Activated T-helper 17 cell treated with anti-CD3 and anti-CD28 coated beads, Interleukin-2, amount 50 U/mL, for 72 hours (primary cell): ENCODE data around the gene CRYBA1. TPM values are rescaled to one million over a fixed set of nuclear protein-coding genes. Genes with fewer than 3 reads are reported as not detected.
"Not testable (repeated sequence)": the region's sequence is repeated elsewhere in the genome, so short reads cannot be mapped to it uniquely, and the experiment has no call there.

Source experiments
- ATAC-seq: fragments of 150-1000 bp; cut with Tn5 transposase; replicated peaks from 2 replicates; pipeline ENCODE4 v1.10.0; 2021; ENCODE audit warnings: mild to moderate bottlenecking, moderate library complexity
- H3K27ac Mint-ChIP-seq: one replicate; pipeline ENCODE4 v1.8.0; 2022; ENCODE audit warnings: mixed read lengths
- H3K27me3 Mint-ChIP-seq: one replicate; pipeline ENCODE4 v1.8.0; 2022; ENCODE audit warnings: mixed read lengths
- H3K36me3 Mint-ChIP-seq: one replicate; pipeline ENCODE4 v1.8.0; 2022; ENCODE audit warnings: low read depth, mild to moderate bottlenecking, mixed read lengths
- H3K4me1 Mint-ChIP-seq: one replicate; pipeline ENCODE4 v1.8.0; 2022; ENCODE audit warnings: mixed read lengths
- H3K4me3 Mint-ChIP-seq: one replicate; pipeline ENCODE4 v1.8.0; 2022; ENCODE audit warnings: mild to moderate bottlenecking, mixed read lengths
- H3K9me3 Mint-ChIP-seq: one replicate; pipeline ENCODE4 v1.8.0; 2022; ENCODE audit warnings: mixed read lengths
- total RNA-seq, 2 donors: library from RNA; stranded (reverse); gene quantifications; one replicate each; pipeline ENCODE4 v1.2.3, GENCODE V29; 2022

CRYBA1 gene, protein sequence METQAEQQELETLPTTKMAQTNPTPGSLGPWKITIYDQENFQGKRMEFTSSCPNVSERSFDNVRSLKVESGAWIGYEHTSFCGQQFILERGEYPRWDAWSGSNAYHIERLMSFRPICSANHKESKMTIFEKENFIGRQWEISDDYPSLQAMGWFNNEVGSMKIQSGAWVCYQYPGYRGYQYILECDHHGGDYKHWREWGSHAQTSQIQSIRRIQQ
- total RNA-seq = not detected

DNA sequence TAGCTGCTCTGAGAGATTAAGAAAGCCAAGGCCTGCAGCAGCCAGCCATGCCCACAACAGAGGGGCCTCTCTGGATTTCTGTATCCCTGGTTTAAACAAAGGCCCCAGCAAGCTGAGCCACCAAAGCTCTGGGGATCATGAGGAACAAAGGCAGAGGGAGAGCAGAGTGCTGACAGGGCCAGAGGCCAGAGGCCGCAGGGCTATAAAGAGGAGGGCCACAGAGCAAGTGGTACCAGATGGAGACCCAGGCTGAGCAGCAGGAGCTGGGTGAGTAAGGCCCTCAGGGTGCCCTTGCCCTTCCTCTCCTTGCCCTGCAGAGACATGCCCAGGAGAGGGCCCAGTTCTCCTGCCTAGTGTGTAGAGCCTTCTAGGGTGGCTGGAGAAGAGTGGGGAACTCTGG lies at the start of gene CRYBA1:
Gene CRYBA1, plus strand, starts transcription at position 232 of the 400 bp plus-strand sequence. Its CDS starts 5 bp downstream, at position 237.
- no peaks in the 10 kb centered on the region for H3K4me1 Mint-ChIP-seq
- no peak within 1 kb of the TSS for H3K27ac Mint-ChIP-seq
- H3K27me3 Mint-ChIP-seq = no peaks in the 10 kb centered on the region
- no peak for ATAC-seq
- no peaks in the 10 kb centered on the region for H3K9me3 Mint-ChIP-seq
- no peak within 1 kb of the TSS for H3K4me3 Mint-ChIP-seq
- no peaks in the 10 kb centered on the region for H3K36me3 Mint-ChIP-seq

DNA sequence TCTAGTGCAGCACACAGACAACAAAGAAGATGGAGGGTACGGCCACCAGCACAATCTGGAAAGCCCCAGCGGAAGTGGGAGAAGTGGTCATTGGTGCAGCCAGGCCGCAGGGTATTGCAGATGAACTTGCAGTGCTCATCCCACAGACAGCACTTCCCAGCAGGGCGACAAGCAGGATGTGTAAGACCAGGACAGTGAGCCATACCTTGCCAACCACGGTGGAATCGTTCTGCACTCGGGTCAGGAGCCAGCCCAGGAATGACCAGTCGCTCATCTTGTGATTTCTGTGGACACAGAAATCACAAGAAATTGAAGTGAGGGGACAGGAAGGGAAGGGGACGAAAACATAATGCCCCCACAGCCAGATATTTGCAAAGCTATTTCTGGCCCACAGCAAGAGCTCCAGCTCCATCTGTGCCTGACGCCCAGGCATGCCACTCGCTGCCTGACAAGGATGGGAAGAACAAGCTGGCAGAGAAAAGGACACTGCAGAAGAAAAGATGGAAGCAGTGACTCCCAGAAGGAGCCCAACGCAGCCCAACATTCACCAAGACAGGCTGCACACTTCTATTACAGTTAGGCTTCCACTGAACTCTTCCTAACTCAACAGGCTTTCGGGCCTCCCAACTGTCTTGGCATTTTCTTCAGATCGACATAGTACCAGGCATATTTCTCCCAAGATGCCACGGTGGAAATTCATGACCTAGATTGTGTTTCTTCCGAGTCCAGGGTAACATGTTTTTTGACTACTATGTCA lies 49.0 kb upstream of the CRYBA1 start:
- no peaks in the 10 kb centered on the region for H3K9me3 Mint-ChIP-seq
- ATAC-seq = no peak
- no peaks in the 10 kb centered on the region for H3K4me1 Mint-ChIP-seq
- peaks cover 7% of the 10 kb centered on the region for H3K27me3 Mint-ChIP-seq
- no peak overlapping the region for H3K27ac Mint-ChIP-seq
- no peaks in the 10 kb centered on the region for H3K36me3 Mint-ChIP-seq
- no peak overlapping the region for H3K4me3 Mint-ChIP-seq

DNA sequence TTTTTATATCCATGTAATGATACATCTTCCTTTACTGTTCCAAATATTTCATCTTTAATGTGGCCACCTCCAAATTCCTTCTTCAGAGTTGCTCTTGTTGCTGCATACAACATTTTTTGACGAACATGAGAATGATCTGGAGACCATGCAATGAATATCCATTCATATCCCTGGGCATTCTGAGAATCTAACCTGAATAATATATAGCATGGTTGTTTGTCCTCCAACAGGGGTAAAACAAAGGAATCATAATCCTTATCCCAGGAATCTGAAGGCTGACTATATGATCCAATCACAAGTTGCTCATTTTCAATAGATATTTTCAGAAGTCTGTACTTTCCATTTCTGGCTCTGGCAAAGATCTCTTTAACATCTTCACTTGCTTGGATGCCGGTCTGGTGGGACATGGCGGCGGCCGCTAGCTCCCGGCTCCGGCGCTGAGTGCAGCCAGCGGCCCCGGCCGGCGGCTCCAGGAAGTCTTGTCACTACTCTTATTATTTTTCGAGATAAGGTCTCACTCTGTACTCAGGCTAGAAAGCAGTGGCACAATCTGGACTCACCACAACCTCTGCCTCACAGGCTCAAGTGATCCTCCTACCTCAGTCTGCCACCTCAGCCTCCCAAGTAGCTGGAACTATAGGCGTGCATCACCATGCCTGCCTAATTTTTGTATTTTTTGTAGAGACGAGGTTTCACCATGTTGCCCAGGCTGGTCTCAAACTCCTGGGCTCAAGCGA lies 42.4 kb upstream of the CRYBA1 start:
- not testable (repeated sequence) for H3K27me3 Mint-ChIP-seq, ATAC-seq, H3K4me3 Mint-ChIP-seq, H3K36me3 Mint-ChIP-seq, H3K4me1 Mint-ChIP-seq, H3K9me3 Mint-ChIP-seq, H3K27ac Mint-ChIP-seq

DNA sequence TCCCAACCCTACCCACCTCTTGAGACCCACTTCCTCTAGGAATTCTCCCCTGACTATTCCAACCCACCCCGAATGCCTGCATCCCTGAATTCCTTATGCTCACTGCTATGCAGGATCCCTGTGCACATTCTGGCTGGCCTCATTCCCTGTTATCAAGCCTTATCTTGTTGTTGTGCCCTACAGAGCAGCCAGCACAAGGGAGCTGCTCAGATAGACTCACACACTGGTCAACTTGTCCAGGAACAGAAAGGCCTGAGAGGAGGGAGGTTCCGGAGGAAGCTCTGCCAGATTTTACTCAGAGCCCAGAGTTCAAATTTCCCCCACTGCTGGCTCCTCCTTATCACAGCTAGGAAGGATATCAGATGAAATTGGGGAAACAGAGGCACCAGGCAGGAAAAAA lies 41.6 kb upstream of the CRYBA1 start:
- no peak overlapping the region for H3K27ac Mint-ChIP-seq
- peaks cover 7% of the 10 kb centered on the region for H3K27me3 Mint-ChIP-seq
- no peaks in the 10 kb centered on the region for H3K9me3 Mint-ChIP-seq
- no peak for ATAC-seq
- H3K4me3 Mint-ChIP-seq = no peak overlapping the region
- H3K4me1 Mint-ChIP-seq = no peaks in the 10 kb centered on the region
- H3K36me3 Mint-ChIP-seq = no peaks in the 10 kb centered on the region

DNA sequence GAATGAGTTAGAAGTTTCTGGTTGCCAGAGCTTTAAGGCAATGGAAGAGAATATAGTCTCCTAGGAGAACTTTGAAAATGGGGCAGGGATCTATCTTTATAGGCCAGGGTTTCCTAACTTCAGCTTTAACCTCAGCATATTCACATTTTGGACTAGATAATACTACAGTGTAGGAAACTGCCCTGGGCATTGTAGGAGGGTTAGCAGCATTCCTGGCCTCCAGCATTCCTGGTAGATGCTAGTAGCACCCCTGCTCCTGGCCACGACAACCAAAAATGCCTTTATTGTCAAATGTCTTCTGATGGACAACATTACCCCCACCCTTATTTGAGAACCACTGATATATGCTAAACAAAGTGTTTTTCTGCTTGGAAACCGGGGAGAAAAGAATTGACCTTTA lies 38.7 kb upstream of the CRYBA1 start:
- no peak overlapping the region for H3K4me3 Mint-ChIP-seq

DNA sequence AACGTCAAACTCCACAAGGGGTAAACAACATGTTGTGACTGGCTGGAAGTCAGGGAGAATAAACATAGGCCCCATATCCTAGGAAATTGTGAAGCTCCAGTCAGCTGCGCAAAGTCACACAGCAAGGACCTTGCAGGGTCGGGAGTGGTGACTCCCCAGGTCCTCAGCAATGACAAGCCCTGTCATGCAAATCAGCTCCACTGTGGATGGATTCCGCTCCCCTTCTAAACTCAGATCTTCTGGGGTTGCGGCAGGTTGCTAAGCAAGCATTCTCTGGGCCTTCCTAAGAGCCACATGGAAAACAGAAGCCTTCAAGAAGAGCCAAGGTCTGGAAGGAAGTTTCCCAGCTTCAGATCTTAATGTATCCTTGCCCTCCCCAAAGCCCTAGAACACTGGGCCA lies 37.6 kb upstream of the CRYBA1 start:
- Mint-ChIP-seq H3K9me3 (no peaks in the 10 kb centered on the region), H3K4me3 (no peak overlapping the region), H3K4me1 (no peaks in the 10 kb centered on the region), H3K27me3 (peaks cover 6% of the 10 kb centered on the region), H3K27ac (no peak overlapping the region), H3K36me3 (no peaks in the 10 kb centered on the region)
- ATAC-seq = no peak

More for the DNA sequence above, 38.7 kb upstream of the CRYBA1 start:
- no peak for ATAC-seq
- no peaks in the 10 kb centered on the region for H3K36me3 Mint-ChIP-seq
- no peak overlapping the region for H3K27ac Mint-ChIP-seq
- H3K27me3 Mint-ChIP-seq = peaks cover 7% of the 10 kb centered on the region
- H3K9me3 Mint-ChIP-seq = no peaks in the 10 kb centered on the region
- H3K4me1 Mint-ChIP-seq = no peaks in the 10 kb centered on the region

DNA sequence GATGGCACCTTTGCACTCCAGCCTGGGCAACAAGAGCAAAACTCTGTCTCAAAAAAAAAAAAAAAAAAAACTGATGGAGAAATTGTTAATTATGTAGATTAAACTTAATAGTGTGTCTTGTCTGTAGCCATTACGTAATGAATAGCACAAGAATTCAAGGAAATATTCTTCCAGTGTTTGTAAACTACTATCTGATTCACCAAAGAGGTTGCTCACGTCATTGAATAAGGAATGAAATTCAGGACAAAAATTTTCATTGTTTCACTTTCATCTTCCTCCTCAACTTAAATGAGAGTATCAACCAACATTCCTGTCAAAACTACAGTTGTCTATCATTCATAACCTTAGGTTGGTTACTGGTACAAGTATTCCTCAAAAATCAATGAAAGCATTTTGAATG lies 35.8 kb upstream of the CRYBA1 start:
- ATAC-seq = no peak
- no peaks in the 10 kb centered on the region for H3K9me3 Mint-ChIP-seq
- H3K27ac Mint-ChIP-seq = no peak overlapping the region
- H3K27me3 Mint-ChIP-seq = no peaks in the 10 kb centered on the region
- H3K4me3 Mint-ChIP-seq = no peak overlapping the region
- H3K4me1 Mint-ChIP-seq = no peaks in the 10 kb centered on the region
- no peaks in the 10 kb centered on the region for H3K36me3 Mint-ChIP-seq

DNA sequence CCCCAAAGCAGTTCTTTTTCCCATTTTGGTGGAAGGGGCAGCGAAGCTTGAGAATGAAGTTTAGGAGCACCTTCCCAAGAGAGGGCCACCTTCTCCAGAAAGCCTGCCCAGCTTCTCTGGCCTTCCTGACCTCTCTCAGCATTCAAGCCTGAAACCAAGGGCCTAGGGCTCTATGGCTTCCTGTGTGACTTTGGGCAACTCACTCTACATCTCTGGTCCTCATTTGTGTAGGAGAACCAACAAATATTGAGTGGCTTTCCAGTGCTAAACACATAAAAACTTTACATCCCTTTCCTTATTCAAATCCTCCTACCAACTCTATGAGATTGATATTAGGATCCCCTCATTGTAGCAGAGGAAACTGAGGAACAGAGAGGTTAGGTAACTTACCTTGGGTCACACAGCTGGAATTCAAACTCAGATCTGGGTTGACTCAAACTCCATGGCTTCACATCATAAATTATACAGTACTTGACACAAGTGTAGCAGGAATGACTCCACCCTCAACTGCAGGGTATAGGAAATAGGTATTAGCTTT lies 34.5 kb upstream of the CRYBA1 start:
- Mint-ChIP-seq H3K36me3 (no peaks in the 10 kb centered on the region), H3K4me3 (no peak overlapping the region), H3K9me3 (no peaks in the 10 kb centered on the region), H3K27me3 (no peaks in the 10 kb centered on the region), H3K4me1 (no peaks in the 10 kb centered on the region), H3K27ac (no peak overlapping the region)
- ATAC-seq = no peak

DNA sequence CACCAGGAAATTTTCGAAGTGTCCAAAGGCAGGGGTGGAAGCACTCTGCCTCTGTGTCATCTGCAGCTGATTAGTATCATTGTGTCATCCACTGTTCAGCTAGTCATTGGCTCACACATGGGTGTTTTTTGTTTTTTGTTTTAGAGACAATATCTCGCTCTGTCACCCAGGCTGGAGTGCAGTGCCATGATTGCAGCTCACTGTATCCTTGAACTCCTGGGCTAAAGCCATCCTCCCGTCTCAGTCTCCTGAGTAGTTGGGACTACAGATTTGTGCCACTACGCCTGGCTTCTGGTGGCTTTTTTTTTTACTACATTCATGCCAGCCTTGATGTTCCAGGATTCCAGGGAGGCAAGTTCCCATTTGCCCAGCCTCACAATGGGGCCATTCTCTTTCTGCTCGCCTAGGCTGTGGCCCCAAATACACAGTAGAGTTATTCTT lies 34.0 kb upstream of the CRYBA1 start:
- no peaks in the 10 kb centered on the region for H3K36me3 Mint-ChIP-seq
- no peak for ATAC-seq
- H3K27ac Mint-ChIP-seq = no peak overlapping the region
- H3K4me3 Mint-ChIP-seq = no peak overlapping the region
- H3K4me1 Mint-ChIP-seq = no peaks in the 10 kb centered on the region
- H3K9me3 Mint-ChIP-seq = no peaks in the 10 kb centered on the region
- no peaks in the 10 kb centered on the region for H3K27me3 Mint-ChIP-seq

DNA sequence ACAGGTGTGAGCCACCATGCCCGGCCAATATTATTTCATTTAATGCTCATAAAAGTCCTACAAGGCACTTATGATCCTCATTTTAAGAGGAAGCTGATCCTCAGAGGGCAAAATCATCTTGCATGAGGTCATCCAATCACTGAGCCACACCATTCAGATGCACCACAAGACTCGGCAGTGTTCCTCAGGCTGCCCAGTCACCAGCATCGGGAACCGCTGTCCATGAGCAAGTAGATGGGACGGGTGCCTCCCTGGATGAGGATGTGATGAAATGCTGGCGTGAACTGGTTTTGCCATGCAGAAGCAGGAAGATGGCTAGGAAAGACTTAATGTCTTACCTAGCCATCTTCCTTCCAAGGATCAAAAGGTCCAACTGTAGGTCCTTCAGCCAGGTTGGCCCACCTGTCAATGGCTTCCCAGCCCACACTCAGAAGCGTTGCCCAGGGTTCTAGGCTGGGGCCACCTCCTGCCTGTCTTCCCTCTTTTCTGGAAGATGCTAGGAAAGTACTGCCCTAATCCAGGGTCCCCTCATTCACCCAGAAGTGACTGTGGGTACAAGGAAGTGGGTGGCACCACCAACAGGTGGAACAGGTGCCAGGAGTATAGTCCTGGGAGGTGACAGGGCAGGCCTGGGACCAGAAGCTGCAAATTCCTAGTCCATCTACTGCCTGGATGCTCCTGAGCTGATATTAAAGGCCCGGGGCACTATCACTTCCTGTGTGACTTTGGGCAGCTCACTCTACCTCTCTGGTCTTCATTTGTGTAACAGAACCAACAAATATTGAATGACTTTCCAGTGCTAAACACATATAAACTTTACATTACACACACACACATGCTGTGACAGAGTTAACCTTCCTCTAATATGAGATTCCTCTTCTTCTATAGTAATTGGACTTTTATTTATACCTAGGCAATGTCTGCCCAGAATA lies 32.2 kb upstream of the CRYBA1 start:
- no peak overlapping the region for H3K27ac Mint-ChIP-seq
- no peak for ATAC-seq
- H3K27me3 Mint-ChIP-seq = no peaks in the 10 kb centered on the region
- no peaks in the 10 kb centered on the region for H3K36me3 Mint-ChIP-seq
- H3K4me1 Mint-ChIP-seq = peaks cover 1% of the 10 kb centered on the region
- H3K4me3 Mint-ChIP-seq = no peak overlapping the region
- H3K9me3 Mint-ChIP-seq = no peaks in the 10 kb centered on the region

DNA sequence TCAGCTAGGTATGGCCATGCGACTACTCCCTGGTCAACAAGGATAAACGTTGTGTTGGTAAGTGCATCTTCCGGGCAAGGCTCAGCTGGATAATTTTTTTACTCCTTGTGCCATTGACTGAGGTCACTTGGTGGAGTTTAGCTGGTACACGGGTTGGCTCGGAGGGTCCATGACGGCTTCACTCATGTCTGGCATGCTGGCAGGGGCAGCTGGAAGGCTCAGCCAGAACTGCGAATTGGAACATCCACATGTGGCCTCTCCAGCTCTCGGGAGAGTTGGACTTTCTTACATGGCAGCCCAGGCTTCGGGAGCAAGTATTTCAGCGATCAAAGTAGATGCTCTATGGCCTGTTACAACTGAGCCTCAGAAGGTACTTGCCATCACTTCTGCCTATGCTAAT lies 31.5 kb upstream of the CRYBA1 start:
- peaks cover 5% of the 10 kb centered on the region for H3K4me1 Mint-ChIP-seq
- H3K27me3 Mint-ChIP-seq = no peaks in the 10 kb centered on the region
- H3K4me3 Mint-ChIP-seq = no peak overlapping the region
- ATAC-seq = no peak
- H3K9me3 Mint-ChIP-seq = no peaks in the 10 kb centered on the region
- H3K36me3 Mint-ChIP-seq = no peaks in the 10 kb centered on the region
- no peak overlapping the region for H3K27ac Mint-ChIP-seq

DNA sequence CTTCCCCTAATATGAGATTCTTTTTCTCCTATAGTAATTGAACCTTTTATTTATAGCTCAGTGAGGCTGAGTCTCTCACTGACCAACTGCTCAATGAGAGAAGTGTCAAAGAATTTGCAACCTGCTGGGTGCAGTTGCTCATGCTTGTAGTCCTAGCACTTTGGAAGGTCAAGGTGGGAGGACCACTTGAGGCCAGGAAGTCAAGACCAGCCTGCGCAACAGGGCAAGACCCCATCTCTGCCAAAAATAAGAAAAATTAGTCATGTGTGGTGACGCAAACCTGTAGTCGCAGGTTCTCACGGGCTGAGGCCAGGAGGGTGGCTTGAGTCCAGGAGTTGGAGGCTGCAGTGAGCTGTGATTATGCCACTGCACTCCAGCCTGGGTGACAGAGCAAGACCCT lies 30.9 kb upstream of the CRYBA1 start:
- no peak overlapping the region for H3K4me3 Mint-ChIP-seq
- no peaks in the 10 kb centered on the region for H3K9me3 Mint-ChIP-seq
- no peaks in the 10 kb centered on the region for H3K36me3 Mint-ChIP-seq
- peaks cover 5% of the 10 kb centered on the region for H3K4me1 Mint-ChIP-seq
- no peak for ATAC-seq
- no peak overlapping the region for H3K27ac Mint-ChIP-seq
- no peaks in the 10 kb centered on the region for H3K27me3 Mint-ChIP-seq

DNA sequence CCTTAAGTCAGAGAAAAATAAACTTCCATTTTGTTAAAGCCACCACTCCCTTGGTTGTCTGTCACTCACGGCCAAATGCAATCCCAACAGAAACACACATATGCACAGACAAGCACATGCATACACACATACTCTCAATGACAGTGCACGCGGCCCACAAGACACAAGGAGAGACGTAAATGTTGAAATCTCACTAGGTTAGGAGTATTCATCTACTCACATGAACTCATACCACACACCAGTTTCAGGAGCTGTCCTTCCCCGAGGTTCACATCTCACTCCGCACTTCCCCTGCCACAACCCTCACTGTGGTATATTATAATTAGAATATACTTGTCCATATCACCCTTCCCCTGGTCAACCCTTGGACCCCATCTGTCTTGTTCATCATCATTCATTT lies 30.5 kb upstream of the CRYBA1 start:
- Mint-ChIP-seq H3K36me3 (no peaks in the 10 kb centered on the region), H3K4me3 (no peak overlapping the region), H3K4me1 (peaks cover 5% of the 10 kb centered on the region), H3K9me3 (no peaks in the 10 kb centered on the region), H3K27me3 (no peaks in the 10 kb centered on the region), H3K27ac (no peak overlapping the region)
- no peak for ATAC-seq

DNA sequence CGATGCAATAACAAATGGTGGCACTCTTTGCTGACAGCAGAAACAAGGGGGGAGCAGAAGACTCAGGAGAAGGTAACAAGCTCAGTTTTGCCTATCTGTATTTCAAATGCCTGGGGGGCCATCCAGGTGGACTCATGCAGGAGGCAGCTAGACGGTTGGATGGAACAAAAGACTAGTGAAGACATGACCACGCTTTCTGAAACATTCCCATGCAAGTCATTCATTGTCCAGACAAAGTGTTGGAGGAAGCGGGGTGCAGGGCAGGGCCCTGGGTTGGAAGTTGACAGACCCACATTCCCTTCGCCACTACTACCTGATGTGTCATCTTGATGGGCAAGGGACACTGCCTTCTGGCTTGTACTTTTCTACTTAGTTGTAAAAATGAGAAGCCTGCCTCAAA lies 29.8 kb upstream of the CRYBA1 start:
- H3K4me1 Mint-ChIP-seq = peaks cover 5% of the 10 kb centered on the region
- H3K27me3 Mint-ChIP-seq = no peaks in the 10 kb centered on the region
- H3K27ac Mint-ChIP-seq = no peak overlapping the region
- no peak overlapping the region for H3K4me3 Mint-ChIP-seq
- H3K9me3 Mint-ChIP-seq = no peaks in the 10 kb centered on the region
- ATAC-seq = no peak
- H3K36me3 Mint-ChIP-seq = no peaks in the 10 kb centered on the region
